Activated effector memory CD4-positive, alpha-beta T cell treated with Interleukin-2 at 50 U/mL for 16 hours (primary cell): Measurements from ENCODE around the gene ZNF639.

ENCODE experiments used
- DNase-seq: peaks from one replicate; pipeline ENCODE4 v3.0.0-alpha.2; 2020

ZNF639 gene

GRCh38 chr3:179321668-179322285 lies 1.1 kb upstream of the ZNF639 start:
- no peak for DNase-seq

GRCh38 chr3:179323197-179324110 lies 623 bp downstream of the ZNF639 start:
- peak; percentile 43 for DNase-seq

- no peak for DNase-seq
Measured at GRCh38 chr3:179324270-179324754, 1.5 kb downstream of the ZNF639 start.

- DNase-seq = no peak
Measured at GRCh38 chr3:179330438-179330837, 7.6 kb downstream of the ZNF639 start.

GRCh38 chr3:179332240-179332639 lies 9.4 kb downstream of the ZNF639 start:
- DNase-seq = no peak

GRCh38 chr3:179333084-179333483 lies 10.3 kb downstream of the ZNF639 start:
- DNase-seq = no peak

- DNase-seq = no peak
Measured at GRCh38 chr3:179336345-179336929, 13.6 kb downstream of the ZNF639 start.

- peak; percentile 84 for DNase-seq
Measured at GRCh38 chr3:179347345-179348194, 24.7 kb downstream of the ZNF639 start, which contains the start of gene MFN1. Gene MFN1, plus strand, starts transcription at chr3:179347709. Its CDS starts 1,143 bp downstream, at chr3:179348852.

- DNase-seq = no peak
Measured at GRCh38 chr3:179348325-179349013, 25.6 kb downstream of the ZNF639 start.

GRCh38 chr3:179355996-179356395 lies 33.2 kb downstream of the ZNF639 start:
- DNase-seq = no peak

GRCh38 chr3:179363332-179363731 lies 40.5 kb downstream of the ZNF639 start:
- DNase-seq = no peak

GRCh38 chr3:179369621-179370020 lies 46.8 kb downstream of the ZNF639 start:
- no peak for DNase-seq

GRCh38 chr3:179373938-179374337 lies 51.1 kb downstream of the ZNF639 start:
- DNase-seq = no peak

- DNase-seq = no peak
Measured at GRCh38 chr3:179375091-179375999, 52.5 kb downstream of the ZNF639 start.

GRCh38 chr3:179376474-179376873 lies 53.6 kb downstream of the ZNF639 start:
- DNase-seq = no peak
